Measurements from ENCODE around the gene CSMD2.

The CSMD2 gene

GRCh38 chr1:33844166-33844565, 320.9 kb downstream of the CSMD2 start:
- DNase-seq, result no peak

GRCh38 chr1:33842348-33842747, 322.7 kb downstream of the CSMD2 start:
- no peak for DNase-seq

- no peak for DNase-seq
These were observed 323.5 kb downstream of the CSMD2 start for GRCh38 chr1:33841494-33841893.

GRCh38 chr1:33837635-33838034, 327.4 kb downstream of the CSMD2 start:
- DNase-seq, result no peak

DNA sequence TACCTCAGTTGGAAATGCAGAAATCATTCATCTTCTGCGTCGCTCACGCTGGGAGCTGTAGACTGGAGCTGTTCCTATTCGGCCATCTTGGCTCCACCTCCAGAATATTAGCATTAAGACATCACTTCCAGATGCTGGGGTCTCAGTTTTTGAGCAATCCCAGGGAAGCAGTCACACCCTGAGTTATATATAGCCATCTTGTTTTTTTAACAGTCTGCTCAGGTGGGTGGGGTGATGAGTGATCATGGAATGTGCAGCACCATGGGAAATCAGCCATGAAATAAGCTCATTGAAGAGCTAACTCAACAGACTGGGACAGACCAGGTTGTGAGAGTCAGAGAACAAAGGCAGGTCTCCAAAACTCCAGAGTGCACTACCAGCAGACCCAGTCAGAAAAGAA, 328.1 kb downstream of the CSMD2 start:
- DNase-seq, result no peak

DNA sequence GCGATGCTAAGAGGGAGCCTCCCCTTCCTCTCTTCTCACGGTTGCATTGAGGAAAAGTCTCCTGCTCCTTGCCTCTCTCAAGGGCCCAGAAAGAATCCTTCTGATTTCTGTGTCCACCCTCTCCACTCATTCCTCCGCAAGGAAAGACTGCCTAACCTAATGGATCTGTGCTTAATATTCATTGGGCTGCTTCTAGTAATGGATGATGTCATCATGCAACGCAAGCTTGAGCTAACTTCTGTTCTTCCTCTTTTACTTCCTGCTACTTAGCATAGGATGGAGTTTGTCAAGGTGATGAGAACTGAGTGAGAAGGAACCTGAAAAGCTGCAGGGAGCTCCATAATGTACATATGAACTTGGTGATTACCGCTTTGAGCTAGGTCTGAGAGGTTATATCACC, 336.4 kb downstream of the CSMD2 start:
- DNase-seq, result no peak

GRCh38 chr1:33828059-33828458, 337.0 kb downstream of the CSMD2 start:
- no peak for DNase-seq

DNA sequence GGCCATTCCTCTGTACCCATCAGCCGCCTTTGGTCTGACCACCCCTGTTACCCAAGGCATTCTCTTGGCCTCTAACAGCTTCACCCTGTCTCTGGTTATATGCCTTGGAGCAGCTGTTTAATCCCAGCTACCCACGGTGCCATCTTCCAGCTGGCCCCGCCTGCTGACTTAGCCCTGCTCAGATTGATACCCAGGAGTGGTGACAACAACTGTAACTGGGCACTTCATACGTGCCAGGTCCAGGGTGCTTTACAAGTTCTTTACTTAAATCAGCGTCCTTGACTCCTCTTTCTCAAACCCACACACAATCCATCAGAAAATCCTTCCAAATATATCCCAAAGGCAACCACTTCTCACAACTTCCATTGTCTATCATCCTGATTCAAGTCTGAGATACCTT, 338.3 kb downstream of the CSMD2 start:
- no peak for DNase-seq

DNA sequence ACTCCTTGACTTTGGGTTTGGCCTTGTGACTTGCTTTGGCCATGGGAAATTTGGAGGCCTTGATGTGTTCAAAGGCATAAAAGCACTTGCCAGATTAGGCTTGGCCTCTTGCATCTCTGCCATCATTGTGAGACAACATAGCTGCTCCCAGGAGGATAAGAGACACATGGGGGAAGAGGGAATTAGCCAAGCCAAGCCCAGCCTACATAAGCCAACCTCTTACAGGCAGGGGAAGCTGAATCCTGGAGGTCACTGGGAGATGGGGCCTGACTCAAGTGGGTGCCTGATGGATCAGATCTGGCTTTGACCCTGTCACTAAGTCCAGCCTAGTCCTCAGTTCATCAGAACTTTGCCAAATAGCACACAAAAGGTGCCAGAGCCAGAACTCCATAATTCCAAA, 338.7 kb downstream of the CSMD2 start:
- DNase-seq, result no peak

DNA sequence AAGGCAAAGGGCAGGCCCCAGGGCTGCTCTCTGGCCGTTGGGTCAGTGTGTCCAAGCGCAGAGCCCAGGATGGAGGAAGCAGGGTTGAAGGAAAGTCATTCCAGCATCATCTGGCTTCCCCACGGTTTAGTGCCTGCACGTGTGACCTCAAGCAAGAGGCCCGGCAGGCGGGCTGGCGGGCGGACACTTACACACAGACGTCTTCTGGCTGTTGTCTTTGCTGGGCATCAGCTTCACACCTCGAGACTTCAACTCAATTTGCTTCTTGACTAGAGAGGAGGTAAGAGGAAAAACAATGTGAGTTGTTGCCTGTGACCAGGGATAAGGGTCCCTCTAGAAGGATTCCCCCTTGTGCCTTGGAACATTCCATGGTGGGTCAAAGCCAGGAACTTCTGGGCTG, 339.5 kb downstream of the CSMD2 start:
- no peak for DNase-seq

- DNase-seq, result no peak
These were observed 340.1 kb downstream of the CSMD2 start for GRCh38 chr1:33824971-33825370.

DNA sequence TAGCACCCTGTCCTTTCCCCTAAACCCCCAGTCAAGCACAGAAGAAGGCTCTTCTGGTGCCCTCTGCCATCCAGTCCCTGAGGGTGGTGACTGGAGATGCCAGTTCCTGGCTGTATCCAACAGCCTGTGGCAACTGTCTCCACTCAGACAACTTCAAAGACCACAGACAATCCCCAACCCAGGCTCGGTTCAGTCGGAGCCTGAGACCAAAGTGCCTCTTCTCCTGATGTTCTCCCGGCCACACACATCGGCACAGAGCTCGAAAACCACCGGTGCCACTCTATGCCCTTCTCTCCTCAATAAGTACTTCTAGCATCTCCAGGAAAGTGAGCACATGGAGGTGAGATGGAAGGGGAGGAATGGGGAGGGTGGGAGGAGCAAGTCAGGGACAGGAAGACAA, 340.7 kb downstream of the CSMD2 start:
- no peak for DNase-seq

- DNase-seq, result no peak
These were observed 341.2 kb downstream of the CSMD2 start for GRCh38 chr1:33823830-33824229.

DNA sequence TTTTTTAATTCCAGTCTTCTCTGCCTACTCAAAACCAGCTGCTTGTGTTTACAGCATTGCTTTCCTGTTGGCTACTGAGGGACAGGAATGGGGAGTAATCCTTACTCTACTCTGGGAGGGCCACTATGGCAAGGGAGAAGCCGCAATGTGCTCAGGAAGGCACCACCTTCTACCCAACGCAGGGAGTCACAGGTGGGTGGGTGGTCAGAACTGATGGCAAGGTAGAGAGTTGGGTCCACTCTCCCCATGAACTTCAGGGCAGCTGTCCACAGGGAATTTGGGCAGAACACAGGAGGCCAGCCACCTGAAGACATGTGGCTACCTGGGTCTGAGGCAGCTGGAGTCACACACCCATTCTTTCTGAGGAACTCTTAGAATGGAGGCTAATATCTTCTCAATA, 341.6 kb downstream of the CSMD2 start:
- DNase-seq, result no peak

DNA sequence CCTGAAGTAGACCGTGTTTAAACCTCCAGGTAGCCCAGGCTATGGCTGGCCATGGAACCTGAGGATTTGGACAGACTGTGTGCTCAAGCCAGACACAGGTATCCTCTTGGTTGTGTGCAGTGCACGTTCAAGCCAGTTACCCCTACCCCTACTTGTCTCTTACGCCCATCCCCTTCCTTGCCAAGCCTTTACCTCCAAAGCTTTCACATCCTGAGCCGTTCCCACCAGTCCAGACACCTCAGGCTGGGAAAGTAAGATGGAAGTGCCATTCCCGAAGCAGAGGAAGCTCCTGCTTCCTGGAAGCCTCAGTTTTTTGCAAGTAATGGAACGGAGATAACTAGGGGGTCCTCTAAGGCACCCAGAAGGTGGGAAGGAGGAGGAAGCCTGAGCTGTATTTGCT, 342.6 kb downstream of the CSMD2 start:
- no peak for DNase-seq

- DNase-seq, result no peak
These were observed 343.7 kb downstream of the CSMD2 start for GRCh38 chr1:33821291-33821690.

- DNase-seq, result no peak
These were observed 344.2 kb downstream of the CSMD2 start for GRCh38 chr1:33820804-33821203.

GRCh38 chr1:33819913-33820311, 345.1 kb downstream of the CSMD2 start:
- no peak for DNase-seq

DNA sequence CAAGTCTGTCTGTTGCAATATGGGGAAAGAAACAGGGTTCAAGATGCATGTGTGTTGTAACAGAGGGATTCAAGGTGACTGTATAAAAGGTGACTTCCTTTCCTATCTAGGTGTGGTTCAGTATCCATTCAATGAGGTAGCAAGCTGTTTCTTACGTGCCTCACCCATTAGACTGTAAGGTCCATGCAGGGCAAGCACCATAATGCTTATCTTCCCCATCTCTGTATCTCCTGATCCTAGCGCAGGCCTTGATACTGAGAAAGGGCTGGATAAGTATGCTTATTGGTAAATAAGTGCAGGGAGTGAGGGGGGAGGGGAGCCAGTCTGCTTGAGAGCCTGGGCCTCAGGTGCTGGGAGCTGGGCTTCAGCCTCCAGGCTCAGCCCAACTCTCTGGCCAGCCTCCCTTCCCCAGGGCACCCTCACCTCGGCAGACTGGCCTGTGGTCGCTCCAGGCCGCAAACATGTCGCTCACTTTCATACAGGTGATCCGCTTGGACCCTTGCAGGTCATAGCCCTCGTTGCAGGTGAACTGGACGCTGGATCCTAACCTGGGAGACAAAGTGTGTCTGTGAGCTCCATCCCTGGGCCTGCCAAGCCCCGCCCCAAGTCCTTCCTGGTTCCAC, 345.6 kb downstream of the CSMD2 start:
- no peak for DNase-seq

DNA sequence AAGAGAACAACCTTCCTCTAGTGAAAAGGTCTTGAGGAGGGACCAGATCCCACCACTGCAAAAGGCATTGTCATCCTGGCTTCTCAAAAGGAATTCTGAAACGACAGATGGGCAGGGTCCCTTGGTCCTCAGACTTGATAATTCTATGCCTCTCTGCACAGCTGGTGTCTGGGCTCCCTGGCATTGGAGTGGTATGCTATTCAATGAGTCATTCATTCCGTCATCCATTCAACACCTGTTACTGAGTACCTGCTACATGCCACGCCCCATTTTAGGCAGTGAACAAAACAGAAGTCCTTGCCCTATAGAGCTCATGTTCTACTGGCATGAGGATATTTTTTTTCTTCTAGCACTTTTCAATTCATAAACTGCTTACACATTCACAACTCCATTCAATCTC, 347.0 kb downstream of the CSMD2 start:
- peak; percentile 76 for DNase-seq

DNA sequence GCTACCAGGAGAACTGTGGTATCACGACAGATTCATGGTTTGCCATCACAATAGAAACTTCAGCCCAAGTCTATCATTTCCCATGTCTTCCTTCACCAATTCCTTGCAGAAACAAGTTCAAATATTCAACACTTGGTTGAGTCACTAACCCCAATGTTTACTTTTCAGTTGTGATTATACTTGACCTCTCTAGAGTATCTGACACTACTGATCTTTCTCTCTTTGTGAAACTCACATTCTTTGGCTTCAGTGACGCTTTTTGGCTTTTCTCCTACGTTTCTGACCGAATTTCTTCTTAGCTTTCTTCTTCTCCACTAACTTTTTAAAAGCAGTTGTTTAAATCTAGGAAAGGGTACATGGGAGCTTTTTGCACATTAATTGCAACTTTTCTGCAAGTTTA, 350.0 kb downstream of the CSMD2 start:
- no peak for DNase-seq

DNA sequence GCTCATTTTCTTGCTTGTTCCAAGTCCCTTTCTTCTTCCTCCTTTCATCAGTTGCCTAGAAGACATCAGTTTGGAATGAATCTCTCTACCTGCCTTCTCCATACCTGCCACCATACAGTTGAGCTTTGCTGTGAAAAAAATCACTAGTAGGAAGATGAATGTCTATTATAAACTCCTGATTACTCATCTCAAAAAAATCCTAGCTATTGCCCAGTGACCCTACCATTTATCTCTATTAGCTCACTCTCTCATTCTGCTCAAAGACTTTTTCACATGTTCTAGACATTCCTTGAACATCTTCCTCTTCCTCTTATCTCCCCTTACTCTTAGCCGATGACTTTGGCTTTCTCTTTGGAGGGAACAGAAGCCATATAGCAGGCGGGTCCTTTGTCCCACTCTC, 350.9 kb downstream of the CSMD2 start:
- DNase-seq, result no peak

- no peak for DNase-seq
These were observed 354.5 kb downstream of the CSMD2 start for GRCh38 chr1:33810571-33810970.

GRCh38 chr1:33805988-33806387, 359.0 kb downstream of the CSMD2 start:
- no peak for DNase-seq

DNA sequence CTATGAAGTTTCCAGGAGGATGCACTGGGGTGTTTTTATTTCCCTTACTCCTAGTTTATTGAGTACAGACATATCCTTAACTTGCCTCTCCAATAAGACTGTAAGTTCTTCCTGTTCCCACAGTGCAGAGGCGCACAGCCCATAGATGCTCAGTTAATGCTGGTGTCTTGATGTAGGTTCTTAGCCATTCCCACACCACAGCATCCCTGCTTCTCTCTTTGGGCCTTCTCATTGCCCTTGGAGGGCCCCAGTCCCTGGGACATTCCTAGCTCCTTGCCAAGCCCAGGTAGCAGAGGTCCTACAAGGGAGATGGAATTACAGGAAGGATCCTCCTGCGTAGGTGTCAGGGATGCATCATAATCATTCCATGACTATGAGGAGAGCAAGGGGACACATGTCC, 362.8 kb downstream of the CSMD2 start:
- no peak for DNase-seq

DNA sequence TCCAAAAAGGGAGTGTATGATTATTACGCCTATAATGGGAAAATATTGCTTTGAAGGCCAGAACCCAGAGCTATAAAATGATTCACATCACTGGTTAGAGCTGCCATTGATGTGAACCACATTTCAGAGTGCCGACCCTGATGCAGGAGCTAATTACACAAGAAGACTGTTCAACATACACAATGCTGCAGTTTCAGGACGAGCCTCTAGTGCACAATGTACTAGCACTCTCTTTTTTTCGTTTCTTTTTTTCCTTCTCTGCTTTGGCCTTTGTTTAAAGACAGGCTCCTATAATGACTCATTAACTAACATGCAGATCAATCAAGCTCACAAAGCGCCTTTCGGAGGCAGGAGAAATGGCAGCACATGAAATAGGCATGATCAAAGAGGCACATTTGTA, 367.2 kb downstream of the CSMD2 start:
- no peak for DNase-seq

All from NCI-H345 (cell line).